Measurements from ENCODE around the gene SUPT3H. TPM values are rescaled to one million over a fixed set of nuclear protein-coding genes. Genes with fewer than 3 reads are reported as not detected.

The SUPT3H gene
- total and polyA plus RNA-seq, 2 of the 13 experiments (the other 11 are each of a cell fraction or from before 2014, with no cell fraction given): 11.9 to 36.1 TPM

GRCh38 chr6:45275358-45275757, 102.4 kb downstream of the SUPT3H start:
- Histone ChIP-seq H3K9ac (ENCODE audit: insufficient read depth, low read depth, low read length) (no peak overlapping the region), H3K9me3 (ENCODE audit: low read length) (0 out of 2 replicates have a peak, but pooled peaks cover 7% of the 10 kb centered on the region), H3K36me3 (replicated peaks in 1 of 2; ENCODE audit: control insufficient read depth in 1 of 2, insufficient read depth in 2 of 2, low read length in 2 of 2) (no peaks in the 10 kb centered on the region), H3K4me2 (ENCODE audit: low read depth, low read length) (no peak overlapping the region), H3K27me3 (ENCODE audit: control insufficient read depth in 1 of 2, insufficient read depth in 2 of 2, low read length in 2 of 2) (no peaks in the 10 kb centered on the region), H3K4me3 (replicated peaks in 1 of 3; ENCODE audit: insufficient read depth in 1 of 3, low read depth in 2 of 3, low read length in 3 of 3) (no peak overlapping the region), H2AFZ (ENCODE audit: low read length) (no peak overlapping the region), H3K4me1 (ENCODE audit: insufficient read depth, low read length) (no peaks in the 10 kb centered on the region), H3K79me2 (ENCODE audit: insufficient read depth, low read length) (no peaks in the 10 kb centered on the region), H4K20me1 (ENCODE audit: insufficient read depth, low read length) (no peaks in the 10 kb centered on the region), H3K27ac (ENCODE audit: extremely low read length, insufficient read depth, low read length) (no peak overlapping the region)
- 97% methylated on average over 1 of the region's 1 CpG for WGBS (ENCODE audit: low lambda C conversion rate)
- no peak for ATAC-seq
- intact Hi-C loops (cut with micrococcal nuclease; ENCODE audit: unreplicated experiment) (no loop called here), in situ Hi-C loops (cut with HindIII; ENCODE audit: extremely low pct_ligation_motif_present, low pct_unique_long_range_greater_than_20kb) (no loop called here)
- DNase-seq (ENCODE audit: low spot score): no peak
- FAIRE-seq: no peak
- CTCF ChIA-PET (ENCODE audit: low intra/inter-chr PET ratio, low total read pairs): no interaction called here
- POLR2A ChIA-PET: no interaction called here
- BruUV-seq (replicated peaks): no TSS peak
- TF ChIP-seq CCDC6 (CRISPR knock-in tag; IDR thresholded peaks at IDR 0.05) (no peak), WIZ (CRISPR knock-in tag; IDR thresholded peaks at IDR 0.05) (no peak), PAF1 (CRISPR knock-in tag; IDR thresholded peaks at IDR 0.05) (no peak), ZNF572 (CRISPR knock-in tag; IDR thresholded peaks at IDR 0.05) (no peak), GLMP (CRISPR knock-in tag; IDR thresholded peaks at IDR 0.05; ENCODE audit: borderline replicate concordance) (no peak), ZNF879 (CRISPR knock-in tag; IDR thresholded peaks at IDR 0.05) (no peak), ZFY (CRISPR knock-in tag; IDR thresholded peaks at IDR 0.05) (no peak), PAWR (CRISPR knock-in tag; IDR thresholded peaks at IDR 0.05; ENCODE audit: borderline replicate concordance) (no peak), POLR2AphosphoS5 (IDR thresholded peaks at IDR 0.05; ENCODE audit: low read depth, low read length) (no peak), ZNF691 (CRISPR knock-in tag; IDR thresholded peaks at IDR 0.05; ENCODE audit: borderline replicate concordance, low read depth) (no peak), ZMAT5 (CRISPR knock-in tag; IDR thresholded peaks at IDR 0.05; ENCODE audit: borderline replicate concordance, low read depth) (no peak), ZNF782 (CRISPR knock-in tag; IDR thresholded peaks at IDR 0.05; ENCODE audit: borderline replicate concordance) (no peak), IKZF5 (CRISPR knock-in tag; IDR thresholded peaks at IDR 0.05) (no peak), ATM (IDR thresholded peaks at IDR 0.05; ENCODE audit: borderline replicate concordance) (no peak)
- TF ChIP-seq, protein P1, sequence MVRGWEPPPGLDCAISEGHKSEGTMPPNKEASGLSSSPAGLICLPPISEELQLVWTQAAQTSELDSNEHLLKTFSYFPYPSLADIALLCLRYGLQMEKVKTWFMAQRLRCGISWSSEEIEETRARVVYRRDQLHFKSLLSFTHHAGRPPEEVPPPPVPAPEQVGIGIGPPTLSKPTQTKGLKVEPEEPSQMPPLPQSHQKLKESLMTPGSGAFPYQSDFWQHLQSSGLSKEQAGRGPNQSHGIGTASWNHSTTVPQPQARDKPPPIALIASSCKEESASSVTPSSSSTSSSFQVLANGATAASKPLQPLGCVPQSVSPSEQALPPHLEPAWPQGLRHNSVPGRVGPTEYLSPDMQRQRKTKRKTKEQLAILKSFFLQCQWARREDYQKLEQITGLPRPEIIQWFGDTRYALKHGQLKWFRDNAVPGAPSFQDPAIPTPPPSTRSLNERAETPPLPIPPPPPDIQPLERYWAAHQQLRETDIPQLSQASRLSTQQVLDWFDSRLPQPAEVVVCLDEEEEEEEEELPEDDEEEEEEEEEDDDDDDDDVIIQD (CRISPR knock-in tag; IDR thresholded peaks at IDR 0.05; ENCODE audit: low read depth): no peak

All from HepG2 (cell line).